ENCODE measurements around the gene TAS2R46.

GRCh38 chr12:11016937-11017336 lies 45.2 kb downstream of the TAS2R46 start:
- no peak for TF ChIP-seq CTCF (IDR thresholded peaks at IDR 0.05; ENCODE audit: extremely low read depth in 1 of 2, insufficient read depth in 1 of 2, low read depth in 1 of 2, low read length in 2 of 2)
- TF ChIP-seq EZH2 (IDR thresholded peaks at IDR 0.05; ENCODE audit: borderline replicate concordance, low read depth, low read length, severe bottlenecking), result no peak
- no peak for TF ChIP-seq POLR2A (IDR thresholded peaks at IDR 0.05; ENCODE audit: low read depth, low read length)
- TF ChIP-seq JUN (IDR thresholded peaks at IDR 0.05; ENCODE audit: borderline replicate concordance, insufficient read depth, insufficient read length, low read depth), result no peak
- TF ChIP-seq, protein P1, sequence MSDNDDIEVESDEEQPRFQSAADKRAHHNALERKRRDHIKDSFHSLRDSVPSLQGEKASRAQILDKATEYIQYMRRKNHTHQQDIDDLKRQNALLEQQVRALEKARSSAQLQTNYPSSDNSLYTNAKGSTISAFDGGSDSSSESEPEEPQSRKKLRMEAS (IDR thresholded peaks at IDR 0.05; ENCODE audit: insufficient read depth, insufficient read length), result no peak
